ENCODE results near the gene GIPC1.

DNA sequence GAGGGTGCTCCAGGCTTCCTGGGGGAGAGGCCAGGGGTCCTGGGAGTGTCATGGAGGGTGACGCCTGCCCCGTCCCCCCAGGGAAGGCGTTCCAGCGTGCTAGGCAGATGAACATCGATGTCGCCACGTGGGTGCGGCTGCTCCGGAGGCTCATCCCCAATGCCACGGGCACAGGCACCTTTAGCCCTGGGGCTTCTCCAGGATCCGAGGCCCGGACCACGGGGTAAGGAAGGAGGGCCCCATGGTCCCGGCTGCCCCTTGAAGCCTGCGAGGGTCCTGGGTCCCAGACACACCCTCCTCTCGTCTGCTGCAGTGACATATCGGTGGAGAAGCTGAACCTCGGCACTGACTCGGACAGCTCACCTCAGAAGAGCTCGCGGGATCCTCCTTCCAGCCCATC, 32.2 kb downstream of the GIPC1 start:
- TF ChIP-seq, protein P1, sequence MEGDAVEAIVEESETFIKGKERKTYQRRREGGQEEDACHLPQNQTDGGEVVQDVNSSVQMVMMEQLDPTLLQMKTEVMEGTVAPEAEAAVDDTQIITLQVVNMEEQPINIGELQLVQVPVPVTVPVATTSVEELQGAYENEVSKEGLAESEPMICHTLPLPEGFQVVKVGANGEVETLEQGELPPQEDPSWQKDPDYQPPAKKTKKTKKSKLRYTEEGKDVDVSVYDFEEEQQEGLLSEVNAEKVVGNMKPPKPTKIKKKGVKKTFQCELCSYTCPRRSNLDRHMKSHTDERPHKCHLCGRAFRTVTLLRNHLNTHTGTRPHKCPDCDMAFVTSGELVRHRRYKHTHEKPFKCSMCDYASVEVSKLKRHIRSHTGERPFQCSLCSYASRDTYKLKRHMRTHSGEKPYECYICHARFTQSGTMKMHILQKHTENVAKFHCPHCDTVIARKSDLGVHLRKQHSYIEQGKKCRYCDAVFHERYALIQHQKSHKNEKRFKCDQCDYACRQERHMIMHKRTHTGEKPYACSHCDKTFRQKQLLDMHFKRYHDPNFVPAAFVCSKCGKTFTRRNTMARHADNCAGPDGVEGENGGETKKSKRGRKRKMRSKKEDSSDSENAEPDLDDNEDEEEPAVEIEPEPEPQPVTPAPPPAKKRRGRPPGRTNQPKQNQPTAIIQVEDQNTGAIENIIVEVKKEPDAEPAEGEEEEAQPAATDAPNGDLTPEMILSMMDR (IDR thresholded peaks at IDR 0.05) = no peak
- TF ChIP-seq POLR2A (IDR thresholded peaks at IDR 0.05) = no peak

All from esophagus squamous epithelium (tissue), 4 donors.